ENCODE measurements around the gene LDAH.

Gene LDAH

GRCh38 chr2:20660506-20661420 lies 162.1 kb downstream of the LDAH start:
- DNase-seq: no peak
- Histone ChIP-seq H3K36me3 (replicated peaks; ENCODE audit: insufficient read depth, low read length) (no peaks in the 10 kb centered on the region), H2AFZ (ENCODE audit: low read length) (no peak overlapping the region), H4K20me1 (ENCODE audit: insufficient read depth, low read length) (no peaks in the 10 kb centered on the region), H3K27ac (ENCODE audit: low read length) (no peak overlapping the region), H3K4me1 (ENCODE audit: low read length) (no peaks in the 10 kb centered on the region), H3K9me2 (replicated peaks; ENCODE audit: insufficient read depth, low read length) (no peaks in the 10 kb centered on the region), H3K27me3 (replicated peaks; ENCODE audit: insufficient read depth, low read length) (peaks cover 27% of the 10 kb centered on the region), H3F3A (ENCODE audit: insufficient read depth, low read length) (no peaks in the 10 kb centered on the region), H3K79me2 (ENCODE audit: low read length) (no peaks in the 10 kb centered on the region), H3K9me3 (replicated peaks; ENCODE audit: insufficient read depth, low read length) (no peaks in the 10 kb centered on the region), H3K9ac (ENCODE audit: low read length) (no peak overlapping the region), H3K4me2 (ENCODE audit: low read depth, low read length) (no peak overlapping the region), H3K4me3 (ENCODE audit: low read length) (no peak overlapping the region)
- TF ChIP-seq EZH2phosphoT487 (IDR thresholded peaks at IDR 0.05; ENCODE audit: low read length) (no peak), EZH2 (optimal IDR thresholded peaks at IDR 0.05; ENCODE audit: low read depth, low read length) (no peak)
- TF ChIP-seq, protein P1, sequence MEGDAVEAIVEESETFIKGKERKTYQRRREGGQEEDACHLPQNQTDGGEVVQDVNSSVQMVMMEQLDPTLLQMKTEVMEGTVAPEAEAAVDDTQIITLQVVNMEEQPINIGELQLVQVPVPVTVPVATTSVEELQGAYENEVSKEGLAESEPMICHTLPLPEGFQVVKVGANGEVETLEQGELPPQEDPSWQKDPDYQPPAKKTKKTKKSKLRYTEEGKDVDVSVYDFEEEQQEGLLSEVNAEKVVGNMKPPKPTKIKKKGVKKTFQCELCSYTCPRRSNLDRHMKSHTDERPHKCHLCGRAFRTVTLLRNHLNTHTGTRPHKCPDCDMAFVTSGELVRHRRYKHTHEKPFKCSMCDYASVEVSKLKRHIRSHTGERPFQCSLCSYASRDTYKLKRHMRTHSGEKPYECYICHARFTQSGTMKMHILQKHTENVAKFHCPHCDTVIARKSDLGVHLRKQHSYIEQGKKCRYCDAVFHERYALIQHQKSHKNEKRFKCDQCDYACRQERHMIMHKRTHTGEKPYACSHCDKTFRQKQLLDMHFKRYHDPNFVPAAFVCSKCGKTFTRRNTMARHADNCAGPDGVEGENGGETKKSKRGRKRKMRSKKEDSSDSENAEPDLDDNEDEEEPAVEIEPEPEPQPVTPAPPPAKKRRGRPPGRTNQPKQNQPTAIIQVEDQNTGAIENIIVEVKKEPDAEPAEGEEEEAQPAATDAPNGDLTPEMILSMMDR (IDR thresholded peaks at IDR 0.05; ENCODE audit: low read length): no peak

DNA sequence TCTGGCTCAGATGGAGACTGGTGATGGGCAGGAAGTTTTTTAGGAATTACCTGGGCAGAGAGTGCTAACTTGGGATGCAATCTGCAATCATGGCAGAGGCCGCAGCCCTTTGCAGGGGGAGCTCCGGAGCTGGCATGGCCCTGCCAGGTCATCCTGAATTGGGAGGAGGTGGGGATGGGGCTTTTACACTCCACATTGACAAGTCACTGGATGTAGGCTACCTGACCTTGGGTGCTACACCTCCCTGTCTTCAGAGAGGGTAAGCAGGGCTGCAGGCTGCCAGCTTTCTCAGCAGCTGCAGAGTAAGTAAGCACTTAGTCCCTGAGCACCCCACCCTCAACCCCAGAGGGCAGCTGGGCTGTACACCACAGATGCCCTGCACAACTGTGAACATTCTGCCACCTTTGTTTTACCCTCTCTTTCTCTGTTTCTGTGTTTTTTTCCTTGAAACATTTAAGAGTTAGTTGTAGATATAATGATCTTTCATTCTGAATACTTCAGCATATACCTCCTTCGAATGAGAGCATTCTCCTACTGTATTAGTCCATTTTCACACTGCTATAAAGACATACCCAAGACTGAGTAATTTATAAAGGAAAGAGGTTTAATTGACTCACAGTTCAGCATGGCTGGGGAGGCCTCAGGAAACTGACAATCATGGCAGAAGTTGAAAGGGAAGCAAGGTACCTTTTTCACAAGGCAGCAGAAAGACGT lies 165.2 kb downstream of the LDAH start:
- H3K4me2 ChIP-seq (ENCODE audit: low read depth, low read length): no peak overlapping the region
- no peaks in the 10 kb centered on the region for H3K27me3 ChIP-seq (replicated peaks; ENCODE audit: insufficient read depth, low read length)
- no peak overlapping the region for H3K27ac ChIP-seq (ENCODE audit: low read length)
- no peak for DNase-seq
- no peak for TF ChIP-seq EZH2 (optimal IDR thresholded peaks at IDR 0.05; ENCODE audit: low read depth, low read length)
- TF ChIP-seq EZH2phosphoT487 (IDR thresholded peaks at IDR 0.05; ENCODE audit: low read length): no peak
- TF ChIP-seq, protein P1 (IDR thresholded peaks at IDR 0.05; ENCODE audit: low read length): no peak
- no peaks in the 10 kb centered on the region for H3K9me3 ChIP-seq (replicated peaks; ENCODE audit: insufficient read depth, low read length)
- H4K20me1 ChIP-seq (ENCODE audit: insufficient read depth, low read length): no peaks in the 10 kb centered on the region
- H3K4me1 ChIP-seq (ENCODE audit: low read length): no peaks in the 10 kb centered on the region
- H3K9me2 ChIP-seq (replicated peaks; ENCODE audit: insufficient read depth, low read length): no peaks in the 10 kb centered on the region
- no peak overlapping the region for H3K9ac ChIP-seq (ENCODE audit: low read length)
- no peak overlapping the region for H3K4me3 ChIP-seq (ENCODE audit: low read length)
- no peak overlapping the region for H2AFZ ChIP-seq (ENCODE audit: low read length)
- H3F3A ChIP-seq (ENCODE audit: insufficient read depth, low read length): no peaks in the 10 kb centered on the region
- no peaks in the 10 kb centered on the region for H3K79me2 ChIP-seq (ENCODE audit: low read length)
- no peaks in the 10 kb centered on the region for H3K36me3 ChIP-seq (replicated peaks; ENCODE audit: insufficient read depth, low read length)

DNA sequence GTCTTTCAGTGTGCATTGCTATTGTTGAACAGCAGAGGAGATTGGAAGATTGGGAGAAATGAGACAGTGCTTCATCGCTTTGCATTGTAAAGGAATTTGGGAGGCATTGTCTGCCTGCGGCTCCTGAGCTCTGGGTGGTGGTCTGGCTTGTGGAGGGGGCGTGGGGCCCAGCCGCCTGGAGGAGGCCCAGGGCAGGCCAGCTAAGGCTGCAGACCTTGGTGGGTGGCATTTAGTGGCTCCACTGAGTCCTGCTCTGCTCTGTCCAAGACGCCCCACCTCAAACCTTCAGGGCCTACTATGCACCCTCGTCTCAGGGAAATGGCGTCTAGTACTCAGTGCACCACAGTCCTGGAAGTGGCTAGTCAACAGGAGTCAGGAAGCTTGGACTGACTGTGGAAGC lies 166.3 kb downstream of the LDAH start:
- Histone ChIP-seq H3K36me3 (replicated peaks; ENCODE audit: insufficient read depth, low read length) (no peaks in the 10 kb centered on the region), H3K27ac (ENCODE audit: low read length) (no peak overlapping the region), H3K27me3 (replicated peaks; ENCODE audit: insufficient read depth, low read length) (no peaks in the 10 kb centered on the region), H3K4me1 (ENCODE audit: low read length) (peaks cover 2% of the 10 kb centered on the region), H3K79me2 (ENCODE audit: low read length) (no peaks in the 10 kb centered on the region), H3K4me2 (ENCODE audit: low read depth, low read length) (no peak overlapping the region), H3K9ac (ENCODE audit: low read length) (no peak overlapping the region), H3F3A (ENCODE audit: insufficient read depth, low read length) (0 out of 2 replicates have a peak, but pooled peaks cover under 1% of the 10 kb centered on the region), H3K4me3 (ENCODE audit: low read length) (no peak overlapping the region), H3K9me3 (replicated peaks; ENCODE audit: insufficient read depth, low read length) (no peaks in the 10 kb centered on the region), H3K9me2 (replicated peaks; ENCODE audit: insufficient read depth, low read length) (no peaks in the 10 kb centered on the region), H2AFZ (ENCODE audit: low read length) (no peak overlapping the region), H4K20me1 (ENCODE audit: insufficient read depth, low read length) (no peaks in the 10 kb centered on the region)
- no peak for DNase-seq
- no peak for TF ChIP-seq EZH2 (optimal IDR thresholded peaks at IDR 0.05; ENCODE audit: low read depth, low read length)
- no peak for TF ChIP-seq EZH2phosphoT487 (IDR thresholded peaks at IDR 0.05; ENCODE audit: low read length)
- TF ChIP-seq, protein P1 (IDR thresholded peaks at IDR 0.05; ENCODE audit: low read length): no peak
